Neural crest cell (in vitro differentiated cells): ENCODE results near the gene TKFC. TPM values are rescaled to one million over a fixed set of nuclear protein-coding genes. Genes with fewer than 3 reads are reported as not detected.

ENCODE experiments used
- DNase-seq: peaks from one replicate; pipeline ENCODE4 v3.0.0; 2021; ENCODE audit warnings: low read depth, mixed read lengths, low spot score
- H3K27ac Mint-ChIP-seq: one replicate; pipeline ENCODE4 v1.8.0; 2021; ENCODE audit warnings: mild to moderate bottlenecking, mixed read lengths; ENCODE audit not compliant: unreplicated experiment
- H3K27me3 Mint-ChIP-seq: 2 replicates; pipeline ENCODE4 v1.8.0; 2021; ENCODE audit warnings: low read depth, mild to moderate bottlenecking, mixed read lengths
- H3K36me3 Mint-ChIP-seq: 2 replicates; pipeline ENCODE4 v1.8.0; 2021; ENCODE audit warnings: low read depth, mild to moderate bottlenecking, mixed read lengths
- H3K4me1 Mint-ChIP-seq: 2 replicates; pipeline ENCODE4 v1.8.0; 2021; ENCODE audit warnings: mixed read lengths
- H3K4me3 Mint-ChIP-seq: one replicate; pipeline ENCODE4 v1.8.0; 2021; ENCODE audit warnings: mild to moderate bottlenecking, mixed read lengths
- H3K9me3 Mint-ChIP-seq: 2 replicates; pipeline ENCODE4 v1.8.0; 2021; ENCODE audit warnings: mixed read lengths
- total RNA-seq: library from RNA; stranded (reverse); gene quantifications from 2 replicates; pipeline ENCODE4 v1.2.1, GENCODE V29; 2021
- TF ChIP-seq, protein P1 (sequence below): fragments of 200-600 bp; sonication (generic); conservative IDR thresholded peaks from 2 replicates; pipeline ENCODE4 v1.5.0; 2021; ENCODE audit warnings: antibody characterized with exemption, mild to moderate bottlenecking

Gene TKFC
- total RNA-seq, 1 donor from 2014 or later = 53.9 TPM

DNA sequence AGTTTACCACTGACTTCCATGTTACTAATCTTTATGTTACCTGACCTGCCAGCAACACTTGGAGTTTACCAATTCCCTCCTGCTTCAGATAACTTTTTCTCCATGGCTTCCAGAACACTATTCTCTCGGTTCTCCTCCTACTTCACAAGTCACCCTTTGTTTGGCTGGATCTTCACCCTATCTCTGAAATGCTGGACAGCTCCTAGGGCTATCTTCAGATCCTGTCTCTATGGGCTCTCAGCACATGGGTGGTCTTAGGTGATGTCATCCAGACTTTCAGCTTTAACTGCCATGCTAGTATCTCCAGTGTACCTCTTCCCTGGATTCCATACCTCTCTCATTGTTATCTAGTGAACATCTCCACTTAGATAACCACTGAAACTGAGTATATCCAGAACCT is 25.7 kb upstream of the TKFC start:
- DNase-seq = no peak
- Mint-ChIP-seq H3K4me3 (no peak overlapping the region), H3K27me3 (no peaks in the 10 kb centered on the region), H3K9me3 (no peaks in the 10 kb centered on the region), H3K36me3 (peaks cover 4% of the 10 kb centered on the region), H3K4me1 (no peaks in the 10 kb centered on the region), H3K27ac (no peak overlapping the region)
- TF ChIP-seq, protein P1, sequence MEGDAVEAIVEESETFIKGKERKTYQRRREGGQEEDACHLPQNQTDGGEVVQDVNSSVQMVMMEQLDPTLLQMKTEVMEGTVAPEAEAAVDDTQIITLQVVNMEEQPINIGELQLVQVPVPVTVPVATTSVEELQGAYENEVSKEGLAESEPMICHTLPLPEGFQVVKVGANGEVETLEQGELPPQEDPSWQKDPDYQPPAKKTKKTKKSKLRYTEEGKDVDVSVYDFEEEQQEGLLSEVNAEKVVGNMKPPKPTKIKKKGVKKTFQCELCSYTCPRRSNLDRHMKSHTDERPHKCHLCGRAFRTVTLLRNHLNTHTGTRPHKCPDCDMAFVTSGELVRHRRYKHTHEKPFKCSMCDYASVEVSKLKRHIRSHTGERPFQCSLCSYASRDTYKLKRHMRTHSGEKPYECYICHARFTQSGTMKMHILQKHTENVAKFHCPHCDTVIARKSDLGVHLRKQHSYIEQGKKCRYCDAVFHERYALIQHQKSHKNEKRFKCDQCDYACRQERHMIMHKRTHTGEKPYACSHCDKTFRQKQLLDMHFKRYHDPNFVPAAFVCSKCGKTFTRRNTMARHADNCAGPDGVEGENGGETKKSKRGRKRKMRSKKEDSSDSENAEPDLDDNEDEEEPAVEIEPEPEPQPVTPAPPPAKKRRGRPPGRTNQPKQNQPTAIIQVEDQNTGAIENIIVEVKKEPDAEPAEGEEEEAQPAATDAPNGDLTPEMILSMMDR = no peak

DNA sequence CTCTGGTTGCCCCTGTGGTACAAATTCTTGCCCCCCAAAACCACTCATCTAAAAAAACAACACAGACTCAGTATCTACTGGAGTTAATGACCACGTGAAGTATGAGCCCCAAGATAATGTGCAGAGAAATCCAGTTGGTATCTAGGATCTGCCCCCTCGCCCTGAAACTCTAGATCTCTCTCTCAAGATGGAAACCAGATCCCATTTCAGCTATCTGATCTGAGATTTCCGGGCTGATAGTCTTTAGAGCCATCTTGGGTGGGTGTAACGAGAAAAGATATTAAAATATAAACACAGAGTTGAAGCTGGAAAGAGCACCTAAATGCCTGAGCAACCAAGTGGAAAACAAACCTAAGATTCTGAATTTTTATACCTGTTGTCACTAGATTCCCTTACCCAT is 23.9 kb upstream of the TKFC start:
- Mint-ChIP-seq H3K9me3 (no peaks in the 10 kb centered on the region), H3K4me1 (no peaks in the 10 kb centered on the region), H3K27ac (no peak overlapping the region), H3K36me3 (peaks cover 2% of the 10 kb centered on the region), H3K4me3 (no peak overlapping the region), H3K27me3 (no peaks in the 10 kb centered on the region)
- DNase-seq = no peak
- TF ChIP-seq, protein P1 = no peak

DNA sequence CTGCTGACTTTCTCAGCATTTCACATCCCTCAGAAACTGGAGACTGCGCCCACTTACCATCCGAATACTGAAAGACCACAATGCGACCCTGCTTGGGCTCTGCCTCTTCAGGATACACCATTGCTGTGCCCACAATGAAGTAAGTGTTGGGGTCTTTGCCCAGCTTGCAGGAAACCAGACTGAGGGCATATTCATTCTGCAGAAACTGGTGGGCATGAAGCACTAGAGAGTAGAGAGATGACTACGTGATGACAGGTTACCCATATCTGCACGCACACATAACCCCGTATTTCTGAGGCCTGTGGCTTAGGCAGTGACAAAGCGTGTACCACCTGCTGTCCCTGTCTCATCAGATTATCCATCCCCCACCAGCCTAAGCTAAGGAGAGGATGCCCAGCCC is 23.3 kb upstream of the TKFC start:
- Mint-ChIP-seq H3K27me3 (no peaks in the 10 kb centered on the region), H3K4me3 (no peak overlapping the region), H3K4me1 (no peaks in the 10 kb centered on the region), H3K36me3 (peaks cover 6% of the 10 kb centered on the region), H3K27ac (no peak overlapping the region), H3K9me3 (no peaks in the 10 kb centered on the region)
- no peak for DNase-seq
- TF ChIP-seq, protein P1 = no peak

DNA sequence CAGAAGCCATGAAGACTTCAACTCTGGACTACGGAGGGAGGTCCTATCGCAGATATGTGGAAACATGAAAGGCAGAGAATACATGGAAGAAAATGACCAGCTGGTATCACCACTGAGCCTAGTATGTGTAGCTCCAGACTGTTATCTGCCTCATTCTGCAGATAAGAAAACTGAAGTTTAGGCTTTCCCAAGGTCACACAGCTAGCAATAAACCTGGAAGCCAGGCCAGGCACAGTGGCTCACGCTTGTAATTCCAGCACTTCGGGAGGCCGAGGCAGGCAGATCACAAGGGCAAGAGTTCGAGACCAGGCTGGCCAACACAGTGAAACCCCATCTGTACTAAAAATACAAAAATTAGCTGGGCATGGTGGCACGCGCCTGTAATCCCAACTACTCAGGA is 22.3 kb upstream of the TKFC start:
- no peak for DNase-seq
- TF ChIP-seq, protein P1 = no peak
- Mint-ChIP-seq H3K27me3 (no peaks in the 10 kb centered on the region), H3K27ac (no peak overlapping the region), H3K36me3 (peaks cover 6% of the 10 kb centered on the region), H3K9me3 (no peaks in the 10 kb centered on the region), H3K4me1 (no peaks in the 10 kb centered on the region), H3K4me3 (no peak overlapping the region)

DNA sequence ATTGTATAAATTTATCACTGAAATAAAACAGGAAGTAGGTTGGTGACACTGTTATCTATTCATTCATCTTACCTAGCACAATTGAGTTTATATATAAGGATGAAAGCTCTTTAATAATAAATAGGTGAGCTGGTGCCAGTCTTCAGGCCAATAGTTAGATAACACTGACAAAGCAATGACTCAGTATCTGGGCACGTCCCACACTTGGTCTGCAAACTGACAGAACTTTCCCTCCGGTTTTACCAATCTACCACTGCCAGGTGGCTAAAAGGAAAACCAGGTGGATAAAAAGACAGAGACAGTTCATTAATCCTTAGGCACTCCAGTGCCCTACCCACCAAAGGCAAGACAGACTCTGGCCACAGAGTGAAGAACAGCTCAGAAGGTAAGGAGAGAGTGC is 17.8 kb upstream of the TKFC start:
- H3K4me3 Mint-ChIP-seq = no peak overlapping the region
- DNase-seq = no peak
- H3K27ac Mint-ChIP-seq = no peak overlapping the region
- H3K4me1 Mint-ChIP-seq = no peaks in the 10 kb centered on the region
- no peaks in the 10 kb centered on the region for H3K9me3 Mint-ChIP-seq
- H3K36me3 Mint-ChIP-seq = peaks cover 13% of the 10 kb centered on the region
- no peaks in the 10 kb centered on the region for H3K27me3 Mint-ChIP-seq
- TF ChIP-seq, protein P1 = no peak
